Naive thymus-derived CD4-positive, alpha-beta T cell (primary cell): ENCODE results near the gene MAPKAP1. TPM values are rescaled to one million over a fixed set of nuclear protein-coding genes. Genes with fewer than 3 reads are reported as not detected.

Source experiments
- ATAC-seq: fragments of 150-1000 bp; cut with Tn5 transposase; 2 replicates; pipeline ENCODE4 v1.10.0; 2021; ENCODE audit warnings: mild to moderate bottlenecking, moderate library complexity
- CTCF ChIA-PET: fragments of 350-600 bp; sonication (Branson Sonifier 250); formaldehyde crosslinking; loops from one replicate; lab custom pipeline; 2021; ENCODE audit warnings: antibody characterized with exemption; lab: Charles Lee
- POLR2A ChIA-PET: fragments of 350-600 bp; sonication (Branson Sonifier 250); formaldehyde crosslinking; loops from one replicate; lab custom pipeline; 2021; ENCODE audit warnings: antibody characterized with exemption, inconsistent platforms; lab: Charles Lee
- DNase-seq, 9 donors: peaks; one replicate each; pipeline versions ENCODE4 v3.0.0 to v3.0.0-alpha.2; 2020 to 2022; ENCODE audit warnings: mixed read lengths in 1 of 9
- H3K27ac ChIP-seq: one replicate; pipeline ENCODE4 v1.7.0; 2013; ENCODE audit warnings: mild to moderate bottlenecking, low read depth, low read length, moderate library complexity
- H3K27me3 ChIP-seq, 2 donors: one replicate each; pipeline ENCODE4 v1.7.0; 2013; ENCODE audit warnings: low read length in 2 of 2, mild to moderate bottlenecking in 2 of 2, moderate library complexity in 2 of 2; ENCODE audit not compliant: control insufficient read depth in 2 of 2, insufficient read depth in 2 of 2
- H3K36me3 ChIP-seq, 3 experiments: 1 replicate in 2 of 3; 2 replicates in 1 of 3; pipeline ENCODE4 v1.7.0; 2013; ENCODE audit warnings: low read length in 3 of 3, mild to moderate bottlenecking in 3 of 3, moderate library complexity in 1 of 3; ENCODE audit not compliant: insufficient read depth in 3 of 3, control insufficient read depth in 2 of 3
- H3K4me1 ChIP-seq, 2 donors: one replicate each; pipeline ENCODE4 v1.7.0; 2013; ENCODE audit warnings: low read length in 2 of 2, mild to moderate bottlenecking in 2 of 2, moderate library complexity in 1 of 2; ENCODE audit not compliant: control insufficient read depth in 2 of 2, insufficient read depth in 2 of 2
- H3K4me3 ChIP-seq: 2 replicates; pipeline ENCODE4 v1.7.0; 2013; ENCODE audit warnings: mild to moderate bottlenecking, low read length
- H3K9me3 ChIP-seq, 3 experiments: 1 replicate in 2 of 3; 2 replicates in 1 of 3; pipeline ENCODE4 v1.7.0; 2013; ENCODE audit warnings: low read length in 3 of 3; ENCODE audit not compliant: control insufficient read depth in 2 of 3
- H3K27ac Mint-ChIP-seq, 9 donors: one replicate each; pipeline ENCODE4 v1.8.0; 2020 to 2022; ENCODE audit warnings: mixed read lengths in 9 of 9, mild to moderate bottlenecking in 8 of 9, moderate library complexity in 5 of 9, inconsistent platforms in 2 of 9
- H3K27me3 Mint-ChIP-seq, 5 donors: one replicate each; pipeline ENCODE4 v1.8.0; 2021 to 2022; ENCODE audit warnings: mixed read lengths in 5 of 5, mild to moderate bottlenecking in 1 of 5
- H3K36me3 Mint-ChIP-seq, 5 donors: one replicate each; pipeline ENCODE4 v1.8.0; 2020 to 2022; ENCODE audit warnings: mixed read lengths in 5 of 5, mild to moderate bottlenecking in 3 of 5, inconsistent platforms in 1 of 5
- H3K4me1 Mint-ChIP-seq, 7 donors: one replicate each; pipeline ENCODE4 v1.8.0; 2020 to 2022; ENCODE audit warnings: mixed read lengths in 7 of 7, mild to moderate bottlenecking in 3 of 7, inconsistent platforms in 1 of 7
- H3K4me3 Mint-ChIP-seq, 10 donors: one replicate each; pipeline ENCODE4 v1.8.0; 2020 to 2022; ENCODE audit warnings: mild to moderate bottlenecking in 10 of 10, mixed read lengths in 10 of 10, moderate library complexity in 6 of 10, inconsistent platforms in 2 of 10
- H3K9me3 Mint-ChIP-seq, 11 donors: one replicate each; pipeline ENCODE4 v1.8.0; 2020 to 2022; ENCODE audit warnings: mixed read lengths in 11 of 11, mild to moderate bottlenecking in 4 of 11, inconsistent platforms in 1 of 11, moderate library complexity in 1 of 11
- intact Hi-C, 2 donors: fragments of 100-400 bp; cut with micrococcal nuclease; formaldehyde crosslinking; loops; one replicate each; pipeline ENCODE4 v1.15.1; 2023
- polyA plus RNA-seq, 2 donors: library from polyadenylated mRNA; unstranded; fragments of 300-500 nt; fragmentation: Illumina TruSeq; gene quantifications; one replicate each; pipeline ENCODE4 v1.2.3, GENCODE V29; 2021
- total RNA-seq, 6 experiments: library from RNA in 5 of 6; stranded (reverse) in 5 of 6; gene quantifications; 1 replicate in 5 of 6; 2 replicates in 1 of 6; pipeline ENCODE4 v1.2.3 and lab custom pipeline; 2021 to 2026

The MAPKAP1 gene
- total and polyA plus RNA-seq, 7 experiments from 2014 or later, result 41.3 to 73.6 (median 55.8) TPM

- Mint-ChIP-seq H3K27ac (peak overlapping the region in 1 of 9 donors; percentile 47), H3K36me3 (peaks cover 1 to 40% (median 12%) of the 10 kb centered on the region in 5 donors)
These were observed 221.4 kb downstream of the MAPKAP1 start for GRCh38 chr9:125485471-125486151.

GRCh38 chr9:125484350-125485282, 222.4 kb downstream of the MAPKAP1 start:
- peak overlapping the region in 1 of 9 donors; percentile 7 for H3K27ac Mint-ChIP-seq
- ATAC-seq (no peak), DNase-seq (no peak)
- Histone ChIP-seq H3K36me3 (peaks cover 0 to 40% (median 0%) of the 10 kb centered on the region in 3 experiments), H3K27ac (no peak overlapping the region), H3K4me1 (no peaks in the 10 kb centered on the region), H3K27me3 (no peaks in the 10 kb centered on the region), H3K9me3 (no peaks in the 10 kb centered on the region), H3K4me3 (no peak overlapping the region)
- intact Hi-C loops, result no loop called here
- no peaks in the 10 kb centered on the region for H3K9me3 Mint-ChIP-seq
- POLR2A ChIA-PET, result no interaction called here
- H3K27me3 Mint-ChIP-seq, result no peaks in the 10 kb centered on the region
- H3K4me3 Mint-ChIP-seq, result no peak overlapping the region
- H3K4me1 Mint-ChIP-seq, result peaks cover 0 to 5% (median 4%) of the 10 kb centered on the region in 7 donors
- peaks cover 4 to 47% (median 21%) of the 10 kb centered on the region in 5 donors for H3K36me3 Mint-ChIP-seq
- CTCF ChIA-PET, result no interaction called here

More at GRCh38 chr9:125485471-125486151, 221.4 kb downstream of the MAPKAP1 start:
- Histone ChIP-seq H3K4me1 (no peaks in the 10 kb centered on the region), H3K36me3 (peaks cover 0 to 31% (median 0%) of the 10 kb centered on the region in 3 experiments), H3K4me3 (no peak overlapping the region), H3K9me3 (no peaks in the 10 kb centered on the region), H3K27me3 (no peaks in the 10 kb centered on the region), H3K27ac (no peak overlapping the region)
- ChIA-PET POLR2A (no interaction called here), CTCF (no interaction called here)
- Mint-ChIP-seq H3K4me1 (peaks cover 0 to 8% (median 4%) of the 10 kb centered on the region in 7 donors), H3K27me3 (no peaks in the 10 kb centered on the region), H3K9me3 (no peaks in the 10 kb centered on the region), H3K4me3 (no peak overlapping the region)
- DNase-seq, result no peak
- ATAC-seq, result no peak
- intact Hi-C loops, result no loop called here

GRCh38 chr9:125483697-125484096, 223.3 kb downstream of the MAPKAP1 start:
- no peak overlapping the region for H3K27ac Mint-ChIP-seq
- peaks cover 0 to 42% (median 0%) of the 10 kb centered on the region in 3 experiments for H3K36me3 ChIP-seq
- POLR2A ChIA-PET, result no interaction called here
- CTCF ChIA-PET, result no interaction called here
- no peak overlapping the region for H3K27ac ChIP-seq
- no peaks in the 10 kb centered on the region for H3K27me3 ChIP-seq
- H3K4me3 Mint-ChIP-seq, result no peak overlapping the region
- no peaks in the 10 kb centered on the region for H3K9me3 Mint-ChIP-seq
- intact Hi-C loops, result no loop called here
- DNase-seq (no peak), ATAC-seq (no peak)
- H3K4me3 ChIP-seq, result no peak overlapping the region
- no peaks in the 10 kb centered on the region for H3K27me3 Mint-ChIP-seq
- H3K4me1 ChIP-seq, result no peaks in the 10 kb centered on the region
- peaks cover 0 to 5% (median 0%) of the 10 kb centered on the region in 7 donors for H3K4me1 Mint-ChIP-seq
- H3K36me3 Mint-ChIP-seq, result peaks cover 5 to 50% (median 16%) of the 10 kb centered on the region in 5 donors
- no peaks in the 10 kb centered on the region for H3K9me3 ChIP-seq

GRCh38 chr9:125479846-125480615, 227.0 kb downstream of the MAPKAP1 start:
- CTCF ChIA-PET, result no interaction called here
- H3K9me3 Mint-ChIP-seq, result peaks cover 0 to 1% (median 0%) of the 10 kb centered on the region in 11 donors

GRCh38 chr9:125477089-125477544, 229.9 kb downstream of the MAPKAP1 start:
- H3K27me3 Mint-ChIP-seq, result no peaks in the 10 kb centered on the region
- Histone ChIP-seq H3K4me3 (no peak overlapping the region), H3K36me3 (peaks cover 0 to 36% (median 4%) of the 10 kb centered on the region in 3 experiments), H3K27ac (no peak overlapping the region), H3K27me3 (no peaks in the 10 kb centered on the region), H3K4me1 (no peaks in the 10 kb centered on the region), H3K9me3 (no peaks in the 10 kb centered on the region)
- H3K9me3 Mint-ChIP-seq, result peaks cover 0 to 1% (median 0%) of the 10 kb centered on the region in 11 donors
- CTCF ChIA-PET, result no interaction called here
- H3K27ac Mint-ChIP-seq, result no peak overlapping the region
- H3K4me3 Mint-ChIP-seq, result no peak overlapping the region
- H3K4me1 Mint-ChIP-seq, result peaks cover 0 to 1% (median 0%) of the 10 kb centered on the region in 7 donors
- intact Hi-C loops, result no loop called here
- DNase-seq, result no peak
- POLR2A ChIA-PET, result no interaction called here
- H3K36me3 Mint-ChIP-seq, result peaks cover 6 to 42% (median 25%) of the 10 kb centered on the region in 5 donors
- no peak for ATAC-seq

More at GRCh38 chr9:125479846-125480615, 227.0 kb downstream of the MAPKAP1 start:
- no peaks in the 10 kb centered on the region for H3K9me3 ChIP-seq
- no peak overlapping the region for H3K27ac ChIP-seq
- H3K36me3 ChIP-seq, result peaks cover 0 to 57% (median 0%) of the 10 kb centered on the region in 3 experiments
- intact Hi-C loops, result no loop called here
- no peak overlapping the region for H3K4me3 ChIP-seq
- Mint-ChIP-seq H3K27ac (no peak overlapping the region), H3K36me3 (peaks cover 12 to 60% (median 29%) of the 10 kb centered on the region in 5 donors), H3K27me3 (no peaks in the 10 kb centered on the region), H3K4me3 (no peak overlapping the region), H3K4me1 (peaks cover 0 to 1% (median 0%) of the 10 kb centered on the region in 7 donors)
- ATAC-seq (no peak), DNase-seq (no peak)
- H3K27me3 ChIP-seq, result no peaks in the 10 kb centered on the region
- POLR2A ChIA-PET, result no interaction called here
- H3K4me1 ChIP-seq, result no peaks in the 10 kb centered on the region

- Mint-ChIP-seq H3K27me3 (no peaks in the 10 kb centered on the region), H3K27ac (no peak overlapping the region), H3K9me3 (peaks cover 0 to 1% (median 0%) of the 10 kb centered on the region in 11 donors), H3K36me3 (peaks cover 6 to 41% (median 24%) of the 10 kb centered on the region in 5 donors), H3K4me3 (no peak overlapping the region), H3K4me1 (peaks cover 0 to 1% (median 0%) of the 10 kb centered on the region in 7 donors)
- no peaks in the 10 kb centered on the region for H3K27me3 ChIP-seq
- no peak overlapping the region for H3K4me3 ChIP-seq
- DNase-seq (no peak), ATAC-seq (no peak)
- intact Hi-C loops, result no loop called here
- H3K36me3 ChIP-seq, result peaks cover 0 to 40% (median 4%) of the 10 kb centered on the region in 3 experiments
- ChIA-PET POLR2A (no interaction called here), CTCF (no interaction called here)
- no peak overlapping the region for H3K27ac ChIP-seq
- H3K9me3 ChIP-seq, result no peaks in the 10 kb centered on the region
- H3K4me1 ChIP-seq, result no peaks in the 10 kb centered on the region
These were observed 230.4 kb downstream of the MAPKAP1 start for GRCh38 chr9:125476645-125477044.
